Rectal smooth muscle tissue (tissue), 1 donor: Measurements from ENCODE around the gene SHLD2.
"Not testable (repeated sequence)": the region's sequence is repeated elsewhere in the genome, so short reads cannot be mapped to it uniquely, and the experiment has no call there.

Experiments used
- H3K27ac ChIP-seq: one replicate; pipeline ENCODE4 v1.7.0; 2013; ENCODE audit warnings: low read depth, low read length, inconsistent platforms
- H3K27me3 ChIP-seq: one replicate; pipeline ENCODE4 v1.7.0; 2013; ENCODE audit warnings: low read length; ENCODE audit not compliant: control insufficient read depth, insufficient read depth
- H3K36me3 ChIP-seq: one replicate; pipeline ENCODE4 v1.7.0; 2013; ENCODE audit warnings: low read length; ENCODE audit not compliant: control insufficient read depth, insufficient read depth
- H3K4me1 ChIP-seq: one replicate; pipeline ENCODE4 v1.7.0; 2013; ENCODE audit warnings: low read length; ENCODE audit not compliant: control insufficient read depth, insufficient read depth
- H3K4me3 ChIP-seq: one replicate; pipeline ENCODE4 v1.7.0; 2013; ENCODE audit warnings: low read length
- H3K9ac ChIP-seq: one replicate; pipeline ENCODE4 v1.7.0; 2013; ENCODE audit warnings: low read length

The SHLD2 gene

GRCh38 chr10:87068281-87068680, 26.7 kb upstream of the SHLD2 start:
- Histone ChIP-seq H3K4me3 (no peak overlapping the region), H3K36me3 (peaks cover 38% of the 10 kb centered on the region), H3K9ac (no peak overlapping the region), H3K4me1 (no peaks in the 10 kb centered on the region), H3K27ac (no peak overlapping the region), H3K27me3 (no peaks in the 10 kb centered on the region)

- no peak overlapping the region for H3K4me3 ChIP-seq
- H3K27me3 ChIP-seq: no peaks in the 10 kb centered on the region
- peaks cover 14% of the 10 kb centered on the region for H3K36me3 ChIP-seq
- no peaks in the 10 kb centered on the region for H3K4me1 ChIP-seq
- H3K27ac ChIP-seq: no peak overlapping the region
- no peak overlapping the region for H3K9ac ChIP-seq
Observed at GRCh38 chr10:87072449-87072848, 22.6 kb upstream of the SHLD2 start.

GRCh38 chr10:87076421-87076820, 18.6 kb upstream of the SHLD2 start:
- not testable (repeated sequence) for H3K4me3 ChIP-seq, H3K36me3 ChIP-seq, H3K27me3 ChIP-seq, H3K9ac ChIP-seq, H3K4me1 ChIP-seq, H3K27ac ChIP-seq

- Histone ChIP-seq H3K27me3 (no peaks in the 10 kb centered on the region), H3K27ac (no peak overlapping the region), H3K4me1 (peaks cover 3% of the 10 kb centered on the region), H3K36me3 (no peaks in the 10 kb centered on the region), H3K9ac (no peak overlapping the region), H3K4me3 (no peak overlapping the region)
Observed at GRCh38 chr10:87079106-87079836, 15.7 kb upstream of the SHLD2 start.

- not testable (repeated sequence) for H3K36me3 ChIP-seq, H3K27ac ChIP-seq, H3K4me1 ChIP-seq, H3K9ac ChIP-seq, H3K4me3 ChIP-seq, H3K27me3 ChIP-seq
Observed at GRCh38 chr10:87080621-87081020, 14.4 kb upstream of the SHLD2 start.

GRCh38 chr10:87081574-87081973, 13.4 kb upstream of the SHLD2 start:
- H3K27me3 ChIP-seq, H3K4me1 ChIP-seq, H3K4me3 ChIP-seq, H3K27ac ChIP-seq, H3K36me3 ChIP-seq, H3K9ac ChIP-seq: not testable (repeated sequence)

- peak overlapping the region; percentile 14 for H3K27ac ChIP-seq
- not testable (repeated sequence) for H3K27me3 ChIP-seq, H3K36me3 ChIP-seq, H3K4me3 ChIP-seq, H3K9ac ChIP-seq, H3K4me1 ChIP-seq
Observed at GRCh38 chr10:87082219-87082618, 12.8 kb upstream of the SHLD2 start.

- H3K9ac ChIP-seq, H3K4me3 ChIP-seq, H3K27ac ChIP-seq, H3K36me3 ChIP-seq, H3K27me3 ChIP-seq, H3K4me1 ChIP-seq: not testable (repeated sequence)
Observed at GRCh38 chr10:87083576-87084290, 11.3 kb upstream of the SHLD2 start.

- H3K36me3 ChIP-seq, H3K9ac ChIP-seq, H3K4me1 ChIP-seq, H3K27me3 ChIP-seq, H3K4me3 ChIP-seq: not testable (repeated sequence)
- peak overlapping the region; percentile 43 for H3K27ac ChIP-seq
Observed at GRCh38 chr10:87084291-87084782, 10.7 kb upstream of the SHLD2 start.

- no peak overlapping the region for H3K27ac ChIP-seq
- no peak overlapping the region for H3K4me3 ChIP-seq
- H3K9ac ChIP-seq: no peak overlapping the region
- peaks cover 2% of the 10 kb centered on the region for H3K36me3 ChIP-seq
- H3K27me3 ChIP-seq: no peaks in the 10 kb centered on the region
- peaks cover 3% of the 10 kb centered on the region for H3K4me1 ChIP-seq
Observed at GRCh38 chr10:87085537-87085936, 9.5 kb upstream of the SHLD2 start.

- no peak overlapping the region for H3K27ac ChIP-seq
- H3K4me3 ChIP-seq: no peak overlapping the region
- no peak overlapping the region for H3K9ac ChIP-seq
- H3K36me3 ChIP-seq: peaks cover 2% of the 10 kb centered on the region
- no peaks in the 10 kb centered on the region for H3K27me3 ChIP-seq
- no peaks in the 10 kb centered on the region for H3K4me1 ChIP-seq
Observed at GRCh38 chr10:87089746-87090145, 5.3 kb upstream of the SHLD2 start.

- no peak overlapping the region for H3K4me3 ChIP-seq
- no peak overlapping the region for H3K27ac ChIP-seq
- H3K9ac ChIP-seq: no peak overlapping the region
- H3K27me3 ChIP-seq: no peaks in the 10 kb centered on the region
- H3K4me1 ChIP-seq: no peaks in the 10 kb centered on the region
- peaks cover 2% of the 10 kb centered on the region for H3K36me3 ChIP-seq
Observed at GRCh38 chr10:87090779-87091178, 4.2 kb upstream of the SHLD2 start.

GRCh38 chr10:87092376-87092860, 2.6 kb upstream of the SHLD2 start:
- Histone ChIP-seq H3K9ac (no peak overlapping the region), H3K27me3 (no peaks in the 10 kb centered on the region), H3K4me1 (no peaks in the 10 kb centered on the region), H3K27ac (peak overlapping the region; percentile 58), H3K4me3 (peak overlapping the region; percentile 94), H3K36me3 (no peaks in the 10 kb centered on the region)
